Activated CD4-positive, alpha-beta T cell treated with anti-CD3 and anti-CD28 coated beads, Interleukin-2, amount 50 U/mL, for 4 hours (primary cell): Measurements from ENCODE around the gene GABBR2.

Experiments
- DNase-seq, 2 experiments: peaks; one replicate each; pipeline ENCODE4 v3.0.0-alpha.2; 2020

The GABBR2 gene

GRCh38 chr9:98363644-98364043 is 345.1 kb downstream of the GABBR2 start:
- DNase-seq: no peak

GRCh38 chr9:98362624-98363252 is 346.0 kb downstream of the GABBR2 start:
- no peak for DNase-seq

DNA sequence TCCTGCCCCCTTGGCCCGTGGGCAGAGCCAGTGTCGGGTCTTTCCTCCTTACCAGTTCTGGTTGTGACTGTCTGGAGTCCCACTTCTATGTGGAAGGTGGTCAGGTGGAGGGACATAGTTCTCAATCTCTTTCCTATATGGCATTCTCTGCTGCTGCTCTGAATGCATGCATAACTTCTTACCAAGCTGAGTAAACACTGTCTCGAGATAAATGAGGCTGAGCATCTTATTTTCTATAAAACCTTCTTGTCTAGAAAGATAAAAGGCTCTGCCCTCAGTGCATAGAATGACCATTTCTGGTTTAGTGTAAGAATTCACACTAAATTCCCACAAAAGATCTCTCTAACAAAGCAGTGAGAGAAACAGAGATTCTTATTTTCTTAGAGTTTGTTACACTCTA is 347.1 kb downstream of the GABBR2 start:
- DNase-seq: no peak

GRCh38 chr9:98360176-98360708 is 348.5 kb downstream of the GABBR2 start:
- DNase-seq: no peak

- DNase-seq: no peak
Measured at GRCh38 chr9:98359569-98359968, 349.2 kb downstream of the GABBR2 start.

GRCh38 chr9:98357921-98358535 is 350.7 kb downstream of the GABBR2 start:
- DNase-seq: no peak

GRCh38 chr9:98356953-98357690 is 351.6 kb downstream of the GABBR2 start:
- no peak for DNase-seq

DNA sequence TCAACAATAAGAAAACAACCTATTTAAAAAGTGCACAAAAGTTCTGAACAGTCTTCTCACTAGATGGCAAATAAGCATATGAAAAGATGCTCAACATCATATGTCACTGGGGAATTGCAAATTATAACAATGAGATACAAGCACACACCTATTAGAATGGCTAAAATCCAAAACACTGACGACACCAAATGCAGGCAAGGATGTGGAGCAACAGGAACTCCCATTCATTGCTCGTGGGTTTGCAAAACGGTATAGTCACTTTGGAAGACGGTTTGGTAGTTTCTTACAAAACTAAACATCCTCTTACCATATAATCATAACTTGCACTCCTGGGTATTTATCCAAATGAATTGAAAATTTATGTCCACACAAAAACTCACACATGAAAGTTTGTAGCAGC is 352.4 kb downstream of the GABBR2 start:
- no peak for DNase-seq

GRCh38 chr9:98351370-98351769 is 357.4 kb downstream of the GABBR2 start:
- DNase-seq: no peak

DNA sequence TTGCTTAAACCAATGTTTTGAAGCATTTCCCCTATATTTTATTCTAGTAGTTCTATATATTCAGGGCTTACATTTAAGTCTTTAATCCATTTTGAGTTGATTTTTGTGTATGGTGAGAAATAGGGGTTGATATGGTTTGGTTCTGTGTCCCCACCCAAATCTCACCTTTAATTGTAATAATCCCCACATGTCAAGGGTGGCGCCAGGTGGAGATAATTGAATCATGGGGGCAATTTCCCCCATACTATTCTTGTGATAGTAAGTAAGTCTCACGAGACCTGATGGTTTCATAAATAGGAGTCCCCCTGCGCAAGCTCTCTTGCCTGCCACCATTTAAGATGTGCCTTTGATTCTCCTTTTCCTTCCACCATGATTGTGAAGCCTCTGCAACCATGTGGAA is 361.1 kb downstream of the GABBR2 start:
- no peak for DNase-seq

DNA sequence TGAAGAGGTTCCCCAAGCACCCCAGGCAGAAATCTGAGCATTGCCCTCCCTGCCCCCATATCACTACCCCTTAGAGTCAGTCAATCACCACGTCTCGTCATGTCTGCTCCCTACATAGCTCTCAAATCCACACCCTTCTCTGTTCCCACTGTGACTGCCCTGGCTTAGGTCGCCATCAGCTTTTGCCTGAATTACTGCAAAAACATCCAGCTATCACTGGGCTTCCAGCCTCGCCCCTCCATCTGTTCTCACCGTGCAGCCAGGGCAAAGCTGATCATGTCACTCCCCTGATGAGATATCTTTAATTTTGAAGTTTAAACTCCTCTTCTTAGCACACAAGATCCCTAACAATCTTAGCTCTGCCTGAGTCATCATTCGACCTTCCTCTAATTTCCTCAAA is 363.7 kb downstream of the GABBR2 start:
- no peak for DNase-seq

- DNase-seq: no peak
Measured at GRCh38 chr9:98344581-98344980, 364.2 kb downstream of the GABBR2 start.

DNA sequence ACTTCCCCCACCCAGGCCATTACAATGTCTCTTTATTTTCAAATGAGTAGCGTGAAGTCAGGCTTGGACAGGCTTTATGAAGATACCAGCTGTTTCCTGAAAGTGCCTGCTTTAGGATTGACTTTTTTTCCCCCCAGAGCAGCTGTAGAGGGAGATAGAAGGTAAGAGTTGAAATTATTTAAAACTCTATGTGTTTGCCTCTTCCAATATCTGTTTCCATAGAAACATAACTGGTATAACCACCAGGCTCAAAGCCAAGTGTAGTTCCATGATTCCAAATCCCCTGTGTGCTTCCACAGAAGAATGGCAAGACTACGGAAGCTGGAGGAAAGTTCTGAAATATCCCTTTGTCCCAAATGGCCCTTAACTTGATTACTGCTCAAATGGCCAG is 365.9 kb downstream of the GABBR2 start:
- DNase-seq: no peak

DNA sequence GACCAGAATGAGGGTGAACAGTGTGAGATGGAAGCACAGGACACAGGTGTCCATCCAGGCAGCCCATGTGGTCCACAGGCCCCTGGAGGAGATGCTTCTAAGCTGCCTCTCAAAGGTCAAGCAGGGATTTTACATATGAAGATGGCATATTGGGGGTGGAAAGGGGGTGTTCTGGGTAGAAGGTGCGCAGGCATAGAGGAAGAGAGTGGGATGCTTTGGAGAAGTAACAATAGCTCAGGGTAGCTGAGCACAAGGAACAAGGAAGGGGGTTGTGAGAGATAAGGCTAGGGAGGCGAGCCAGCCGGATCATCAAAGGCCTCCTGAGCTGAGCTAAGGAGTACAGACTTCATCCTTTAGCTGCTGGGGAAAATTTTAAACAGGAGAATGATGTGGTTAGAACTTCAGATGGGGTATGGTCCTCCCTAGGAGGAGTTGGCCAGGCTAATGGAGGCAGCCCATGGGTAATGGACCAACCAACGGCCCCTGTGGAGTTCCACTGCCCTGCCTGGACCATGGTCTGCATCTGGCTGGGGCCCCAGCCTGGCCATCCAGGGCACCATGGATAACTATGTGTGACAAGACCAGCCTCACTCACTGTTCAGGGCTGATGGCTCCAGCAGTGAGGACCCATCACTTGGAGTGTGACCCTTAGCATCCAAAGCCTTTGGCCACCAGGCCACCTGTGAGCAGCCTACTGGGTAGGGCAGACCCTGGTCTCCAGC is 366.5 kb downstream of the GABBR2 start:
- no peak for DNase-seq

DNA sequence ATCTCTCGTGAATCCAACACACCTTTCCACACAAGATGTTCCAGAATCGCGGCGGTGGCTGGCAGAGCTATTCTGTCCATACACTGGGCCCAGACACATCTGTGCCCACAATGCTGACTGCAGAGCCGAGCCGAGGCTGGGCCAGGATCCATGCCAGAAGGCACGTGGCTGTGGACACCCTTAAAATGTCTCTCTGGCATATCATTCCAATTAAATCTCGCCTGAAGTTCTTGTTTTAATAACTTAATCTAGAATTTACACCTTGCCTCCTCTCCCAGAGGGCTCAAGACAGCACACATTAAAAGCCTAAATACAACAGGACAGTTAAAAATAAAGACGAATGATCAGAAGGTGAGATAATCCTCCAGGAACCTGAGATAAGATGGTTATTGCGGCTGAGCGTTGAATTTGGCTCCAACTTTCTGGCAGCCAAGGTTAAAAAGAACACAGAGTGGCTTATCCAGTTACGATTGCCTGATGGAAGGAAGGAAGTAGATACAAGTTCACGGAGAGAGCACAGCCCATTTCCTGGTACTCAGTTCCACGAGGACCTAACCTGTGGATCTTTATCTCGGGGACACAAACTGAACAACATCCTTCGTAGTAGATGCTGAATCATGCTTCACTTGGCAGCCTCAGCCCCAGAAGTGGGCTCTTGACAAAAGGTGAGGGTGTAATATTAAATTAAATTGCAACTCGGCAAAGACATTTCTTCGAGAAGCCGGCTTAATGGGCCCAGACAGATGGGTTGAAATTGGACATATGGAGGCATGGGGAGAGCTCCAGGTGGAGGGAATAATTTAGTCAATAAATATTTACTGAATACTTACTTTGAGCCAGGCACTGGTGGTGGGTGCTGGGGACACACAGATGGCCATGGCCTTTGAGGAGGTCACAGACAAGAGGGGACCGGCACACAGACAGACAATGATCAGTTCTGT is 367.3 kb downstream of the GABBR2 start:
- no peak for DNase-seq

DNA sequence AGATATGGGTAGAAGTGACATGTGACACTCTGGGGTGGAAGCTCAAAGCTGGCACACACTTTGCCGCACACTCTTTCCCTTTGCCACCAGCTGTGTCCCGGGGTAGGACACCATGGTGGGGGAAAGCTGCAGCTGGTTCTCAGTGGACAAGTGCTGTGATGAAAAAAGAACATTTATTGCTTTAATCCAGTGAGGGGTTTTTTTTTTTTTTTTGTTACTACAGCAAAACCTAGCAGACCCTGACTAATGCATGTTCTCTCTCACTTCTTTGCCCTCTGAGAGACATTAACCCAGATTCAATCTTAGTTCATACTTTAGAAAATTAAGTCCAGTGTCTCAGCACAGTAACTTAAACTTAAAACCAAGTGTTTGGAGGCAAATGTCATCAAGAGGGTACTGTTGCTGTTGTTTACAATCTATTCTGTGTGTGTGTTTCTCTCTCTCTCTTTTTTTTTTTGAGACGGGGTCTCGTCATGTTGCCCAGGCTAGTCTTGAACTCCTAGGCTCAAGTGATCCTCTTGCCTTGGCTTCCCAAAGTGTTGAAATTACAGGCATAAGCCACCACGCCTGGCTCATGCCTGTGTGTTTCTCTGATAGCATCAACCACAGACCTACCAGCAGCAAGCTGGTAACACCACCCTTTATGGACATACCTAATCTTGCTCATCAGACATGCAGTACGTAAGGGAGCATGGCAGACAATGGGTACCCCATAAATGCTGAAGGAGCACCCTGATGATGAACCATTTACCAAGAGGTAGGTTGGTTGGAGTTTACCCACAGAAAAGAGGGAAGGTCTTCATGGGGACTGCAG is 368.5 kb downstream of the GABBR2 start:
- DNase-seq: no peak

DNA sequence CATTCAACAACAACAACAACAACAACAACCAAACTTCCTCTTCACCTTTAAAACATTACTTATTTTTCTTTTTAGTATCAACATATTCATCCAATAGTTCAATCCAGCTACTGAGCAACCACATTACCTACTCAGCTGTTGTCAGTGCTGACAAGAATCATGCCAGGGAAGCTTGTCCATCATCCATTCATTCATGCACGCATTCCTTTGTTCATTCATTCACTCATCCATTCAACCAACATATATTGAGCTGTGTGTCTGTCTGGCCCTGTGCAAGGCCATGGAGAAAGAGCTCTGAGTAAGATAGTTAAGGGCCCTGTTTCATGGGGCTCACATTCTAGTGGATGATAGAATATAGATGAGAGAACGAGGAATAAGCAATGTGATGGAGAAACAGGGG is 373.1 kb downstream of the GABBR2 start:
- DNase-seq: no peak

GRCh38 chr9:98334796-98335195 is 373.9 kb downstream of the GABBR2 start:
- no peak for DNase-seq

- DNase-seq: no peak
Measured at GRCh38 chr9:98333703-98334582, 374.8 kb downstream of the GABBR2 start.

GRCh38 chr9:98332405-98332831 is 376.3 kb downstream of the GABBR2 start:
- DNase-seq: no peak
